Ovary (tissue), 3 donors: Measurements from ENCODE around the gene RPL37A.

Experiments used
- CTCF ChIP-seq, 3 donors: fragments of 450-650 bp in 2 of 3; fragments of 200-600 bp in 1 of 3; IDR thresholded peaks; one replicate each; pipeline versions ENCODE4 v1.5.1 to v1.8.0; 2016 to 2022; ENCODE audit warnings: antibody characterized with exemption in 3 of 3, mild to moderate bottlenecking in 1 of 3
- POLR2A ChIP-seq: fragments of 450-650 bp; IDR thresholded peaks from one replicate; pipeline ENCODE4 v1.6.1; 2017; ENCODE audit warnings: antibody characterized with exemption, mild to moderate bottlenecking, moderate library complexity
- donor health status: DM: no; HTN: no; CAD: no.

DNA sequence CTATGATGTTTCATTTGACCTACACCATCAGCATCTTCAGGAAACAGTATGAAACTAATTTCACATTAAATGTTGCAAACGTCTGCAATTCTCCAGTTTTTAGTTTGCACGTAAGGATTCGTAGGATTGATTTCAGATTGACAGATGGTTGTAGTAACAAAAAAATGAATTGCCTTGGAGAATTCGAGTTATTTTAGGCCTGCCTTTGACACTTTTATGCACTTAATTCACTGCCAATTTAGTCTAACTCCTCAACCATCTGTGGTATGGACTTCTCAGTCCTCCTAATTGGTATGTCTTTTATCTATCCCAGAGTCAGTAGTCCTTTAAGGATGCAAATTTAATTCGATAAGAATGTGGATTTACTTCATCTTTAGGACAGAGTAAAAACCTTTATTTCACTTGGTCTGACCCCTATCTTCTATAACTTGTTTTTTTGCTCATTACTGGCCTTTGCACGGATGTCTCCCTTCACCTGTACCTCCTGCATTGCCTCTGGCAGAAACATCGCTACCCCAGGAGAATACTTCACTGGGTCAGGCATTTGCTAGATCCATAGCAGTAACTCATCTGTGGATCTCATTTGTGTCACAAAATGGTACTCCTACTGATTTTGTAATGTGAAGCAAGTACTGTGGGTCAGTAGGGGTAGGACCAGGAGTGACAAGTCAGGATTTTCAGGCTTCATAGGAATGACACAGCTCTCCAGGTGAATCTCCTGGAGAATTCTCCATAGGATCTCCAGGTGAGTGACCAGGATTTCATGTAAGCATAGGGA is 3.9 kb downstream of the RPL37A start:
- TF ChIP-seq CTCF (IDR thresholded peaks at IDR 0.05) = no peak
- no peak for TF ChIP-seq POLR2A
